ENCODE results near the gene CCDC3. TPM values are rescaled to one million over a fixed set of nuclear protein-coding genes. Genes with fewer than 3 reads are reported as not detected.

Gene CCDC3
- total RNA-seq, 4 donors from 2014 or later, result 6.1 to 57.4 (median 21.6) TPM

- Histone ChIP-seq H3K4me1 (no peaks in the 10 kb centered on the region), H3K27me3 (no peaks in the 10 kb centered on the region), H3K27ac (no peak overlapping the region), H3K4me3 (no peak overlapping the region), H3K36me3 (no peaks in the 10 kb centered on the region), H3K9me3 (no peaks in the 10 kb centered on the region)
- intact Hi-C loops (cut with DNase I; ENCODE audit: low total_unique reads), result no loop called here
- ATAC-seq (no peak), DNase-seq (no peak)
- in situ Hi-C loops (cut with MboI; ENCODE audit: low sequenced_read_pairs in 4 of 4), result no loop called here
- TF ChIP-seq, protein P1, sequence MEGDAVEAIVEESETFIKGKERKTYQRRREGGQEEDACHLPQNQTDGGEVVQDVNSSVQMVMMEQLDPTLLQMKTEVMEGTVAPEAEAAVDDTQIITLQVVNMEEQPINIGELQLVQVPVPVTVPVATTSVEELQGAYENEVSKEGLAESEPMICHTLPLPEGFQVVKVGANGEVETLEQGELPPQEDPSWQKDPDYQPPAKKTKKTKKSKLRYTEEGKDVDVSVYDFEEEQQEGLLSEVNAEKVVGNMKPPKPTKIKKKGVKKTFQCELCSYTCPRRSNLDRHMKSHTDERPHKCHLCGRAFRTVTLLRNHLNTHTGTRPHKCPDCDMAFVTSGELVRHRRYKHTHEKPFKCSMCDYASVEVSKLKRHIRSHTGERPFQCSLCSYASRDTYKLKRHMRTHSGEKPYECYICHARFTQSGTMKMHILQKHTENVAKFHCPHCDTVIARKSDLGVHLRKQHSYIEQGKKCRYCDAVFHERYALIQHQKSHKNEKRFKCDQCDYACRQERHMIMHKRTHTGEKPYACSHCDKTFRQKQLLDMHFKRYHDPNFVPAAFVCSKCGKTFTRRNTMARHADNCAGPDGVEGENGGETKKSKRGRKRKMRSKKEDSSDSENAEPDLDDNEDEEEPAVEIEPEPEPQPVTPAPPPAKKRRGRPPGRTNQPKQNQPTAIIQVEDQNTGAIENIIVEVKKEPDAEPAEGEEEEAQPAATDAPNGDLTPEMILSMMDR (IDR thresholded peaks at IDR 0.05 in 4 of 5, conservative IDR thresholded peaks at IDR 0.05 in 1 of 5), result no peak
- TF ChIP-seq POLR2A (IDR thresholded peaks at IDR 0.05), result no peak
Observed at GRCh38 chr10:12934777-12935176, 66.7 kb downstream of the CCDC3 start.

DNA sequence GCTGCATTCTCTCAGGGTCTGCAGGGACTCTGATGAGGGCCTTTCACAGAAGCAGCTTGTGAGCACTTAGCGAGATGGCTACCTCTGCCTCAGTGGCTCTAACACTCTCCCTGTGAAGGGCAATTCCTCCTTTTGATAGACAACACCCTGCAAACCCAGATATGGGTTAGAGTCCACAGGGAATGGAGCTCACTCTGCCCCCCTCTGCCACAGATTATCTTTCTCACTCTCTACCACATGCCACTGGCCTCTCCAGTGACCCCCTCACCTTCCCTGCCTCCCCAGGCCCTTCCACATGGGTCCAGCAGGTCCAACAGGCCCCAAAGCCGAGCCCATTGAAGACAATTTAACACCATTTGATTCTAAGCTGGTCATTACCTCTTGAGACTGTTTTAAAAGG is 72.1 kb downstream of the CCDC3 start:
- in situ Hi-C loops (cut with MboI; ENCODE audit: low sequenced_read_pairs in 4 of 4), result no loop called here

GRCh38 chr10:12928571-12928970 is 72.9 kb downstream of the CCDC3 start:
- Histone ChIP-seq H3K9me3 (no peaks in the 10 kb centered on the region), H3K4me1 (no peaks in the 10 kb centered on the region), H3K27me3 (no peaks in the 10 kb centered on the region), H3K36me3 (no peaks in the 10 kb centered on the region), H3K4me3 (no peak overlapping the region), H3K27ac (no peak overlapping the region)
- intact Hi-C loops (cut with DNase I; ENCODE audit: low total_unique reads), result no loop called here
- TF ChIP-seq, protein P1 (IDR thresholded peaks at IDR 0.05 in 4 of 5, conservative IDR thresholded peaks at IDR 0.05 in 1 of 5), result no peak
- TF ChIP-seq POLR2A (IDR thresholded peaks at IDR 0.05), result no peak
- DNase-seq (no peak), ATAC-seq (no peak)
- in situ Hi-C loops (cut with MboI; ENCODE audit: low sequenced_read_pairs in 4 of 4), result no loop called here

More for the DNA sequence above, 72.1 kb downstream of the CCDC3 start:
- no peaks in the 10 kb centered on the region for H3K36me3 ChIP-seq
- no peaks in the 10 kb centered on the region for H3K27me3 ChIP-seq
- H3K27ac ChIP-seq, result no peak overlapping the region
- TF ChIP-seq, protein P1 (IDR thresholded peaks at IDR 0.05 in 4 of 5, conservative IDR thresholded peaks at IDR 0.05 in 1 of 5), result no peak
- no peak for TF ChIP-seq POLR2A (IDR thresholded peaks at IDR 0.05)
- ATAC-seq (no peak), DNase-seq (no peak)
- H3K4me3 ChIP-seq, result no peak overlapping the region
- H3K9me3 ChIP-seq, result no peaks in the 10 kb centered on the region
- no peaks in the 10 kb centered on the region for H3K4me1 ChIP-seq
- intact Hi-C loops (cut with DNase I; ENCODE audit: low total_unique reads), result no loop called here

DNA sequence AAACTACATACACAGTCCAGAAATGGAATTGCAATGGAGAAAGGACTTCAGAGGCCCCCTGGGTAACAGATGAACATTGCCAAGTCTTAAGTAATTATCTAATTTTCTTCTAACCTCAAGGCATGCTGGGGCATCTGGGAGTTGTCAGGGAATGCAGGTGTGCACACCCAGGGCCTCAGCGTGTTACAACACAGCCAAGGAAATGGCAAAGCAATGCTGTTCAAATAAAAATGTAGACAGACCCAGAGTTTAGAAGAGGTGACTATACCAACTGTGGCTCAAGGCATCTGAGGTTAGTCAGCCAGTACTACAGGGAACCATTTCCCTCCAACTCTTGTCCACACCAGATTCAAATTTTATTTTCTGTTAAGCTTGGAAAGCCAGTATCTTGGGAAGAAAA is 73.6 kb downstream of the CCDC3 start:
- H3K9me3 ChIP-seq, result no peaks in the 10 kb centered on the region
- H3K36me3 ChIP-seq, result no peaks in the 10 kb centered on the region
- H3K4me3 ChIP-seq, result no peak overlapping the region
- no peak for TF ChIP-seq POLR2A (IDR thresholded peaks at IDR 0.05)
- TF ChIP-seq, protein P1 (IDR thresholded peaks at IDR 0.05 in 4 of 5, conservative IDR thresholded peaks at IDR 0.05 in 1 of 5), result no peak
- no peaks in the 10 kb centered on the region for H3K27me3 ChIP-seq
- in situ Hi-C loops (cut with MboI; ENCODE audit: low sequenced_read_pairs in 4 of 4), result no loop called here
- no peaks in the 10 kb centered on the region for H3K4me1 ChIP-seq
- H3K27ac ChIP-seq, result no peak overlapping the region
- intact Hi-C loops (cut with DNase I; ENCODE audit: low total_unique reads), result no loop called here
- DNase-seq (no peak), ATAC-seq (no peak)

- Histone ChIP-seq H3K4me3 (no peak overlapping the region), H3K9me3 (no peaks in the 10 kb centered on the region), H3K36me3 (no peaks in the 10 kb centered on the region), H3K27me3 (no peaks in the 10 kb centered on the region), H3K27ac (no peak overlapping the region), H3K4me1 (no peaks in the 10 kb centered on the region)
- DNase-seq, result no peak
- intact Hi-C loops (cut with DNase I; ENCODE audit: low total_unique reads) (no loop called here), in situ Hi-C loops (cut with MboI; ENCODE audit: low sequenced_read_pairs in 4 of 4) (no loop called here)
- TF ChIP-seq, protein P1 (IDR thresholded peaks at IDR 0.05 in 4 of 5, conservative IDR thresholded peaks at IDR 0.05 in 1 of 5), result no peak
- TF ChIP-seq POLR2A (IDR thresholded peaks at IDR 0.05), result no peak
- ATAC-seq, result no peak
Observed at GRCh38 chr10:12925845-12926244, 75.7 kb downstream of the CCDC3 start.
